ENCODE measurements around the gene WASF2. TPM values are rescaled to one million over a fixed set of nuclear protein-coding genes. Genes with fewer than 3 reads are reported as not detected.
"Not testable (repeated sequence)": the region's sequence is repeated elsewhere in the genome, so short reads cannot be mapped to it uniquely, and the experiment has no call there.

WASF2 gene
- total RNA-seq, 1 donor from 2014 or later, result 70.4 TPM

GRCh38 chr1:27438621-27439061 lies 51.3 kb downstream of the WASF2 start:
- H3K36me3 ChIP-seq, result peaks cover 5 to 10% of the 10 kb centered on the region in 2 donors
- H3K4me3 ChIP-seq, result no peak overlapping the region
- H3K9me3 ChIP-seq, result no peaks in the 10 kb centered on the region
- intact Hi-C loops (cut with DNase I), result no loop called here
- TF ChIP-seq CTCF (IDR thresholded peaks at IDR 0.05), result no peak
- peak overlapping the region in 1 of 2 donors; percentile 85 for H3K27ac ChIP-seq
- DNase-seq (ENCODE audit: low spot score in 2 of 2), result no peak
- H3K4me1 ChIP-seq, result peaks cover 6 to 53% of the 10 kb centered on the region in 2 donors
- no peaks in the 10 kb centered on the region for H3K27me3 ChIP-seq

DNA sequence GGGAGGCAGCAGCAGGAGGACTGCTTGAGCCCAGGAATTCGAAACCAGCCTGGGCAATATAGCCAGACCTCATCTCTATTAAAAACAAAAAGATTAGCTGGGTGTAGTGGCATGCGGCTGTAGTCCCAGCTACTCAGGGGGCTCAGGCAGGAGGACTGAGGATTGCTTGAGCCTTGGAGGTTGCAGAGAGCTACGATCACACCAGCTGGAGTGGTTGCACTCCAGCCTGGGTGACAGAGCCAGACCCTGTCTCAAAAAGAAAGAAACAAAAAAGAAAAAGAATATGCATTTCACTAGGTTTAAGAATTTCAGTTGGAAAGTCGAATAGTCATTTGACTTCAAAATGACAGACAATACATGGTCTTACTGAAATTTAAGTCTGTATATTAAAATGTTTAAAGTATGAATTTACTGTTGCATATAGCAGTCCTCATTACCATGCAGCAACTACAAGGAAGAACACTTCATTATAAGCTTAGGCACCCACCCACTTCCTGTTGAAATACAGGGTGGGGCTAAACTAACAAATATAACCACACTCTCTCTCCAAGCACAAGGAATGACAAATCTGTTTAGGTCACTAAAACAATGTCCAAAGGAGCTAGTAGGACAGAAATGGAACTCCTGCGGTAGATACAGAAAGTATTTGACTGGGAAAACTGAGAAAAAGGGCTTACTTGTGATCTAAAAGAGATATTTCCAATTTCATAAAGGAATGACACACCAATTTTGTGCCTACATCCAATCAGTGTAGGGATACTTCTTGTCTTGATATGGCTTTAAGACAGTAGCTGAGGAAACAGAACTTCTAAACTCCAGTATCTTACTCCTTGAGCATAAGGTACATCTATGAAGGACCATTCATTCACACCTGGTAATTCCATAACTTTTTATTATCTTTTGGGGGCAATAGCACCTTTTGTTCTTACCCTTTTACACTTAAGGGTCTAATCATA lies 53.5 kb downstream of the WASF2 start:
- H3K36me3 ChIP-seq, result peaks cover 5 to 10% of the 10 kb centered on the region in 2 donors
- H3K4me1 ChIP-seq, result peaks cover 8 to 69% of the 10 kb centered on the region in 2 donors
- DNase-seq (ENCODE audit: low spot score in 2 of 2), result no peak
- H3K9me3 ChIP-seq, result no peaks in the 10 kb centered on the region
- peak overlapping the region; percentile 22 to 33 for H3K4me3 ChIP-seq
- TF ChIP-seq CTCF (IDR thresholded peaks at IDR 0.05), result no peak
- H3K27me3 ChIP-seq, result no peaks in the 10 kb centered on the region
- intact Hi-C loops (cut with DNase I), result no loop called here
- peak overlapping the region; percentile 69 to 85 for H3K27ac ChIP-seq

GRCh38 chr1:27435566-27436203 lies 54.3 kb downstream of the WASF2 start:
- H3K36me3 ChIP-seq, result peaks cover 5% of the 10 kb centered on the region in 2 donors
- peaks cover 14 to 77% of the 10 kb centered on the region in 2 donors for H3K4me1 ChIP-seq
- peak overlapping the region; percentile 69 to 85 for H3K27ac ChIP-seq
- no peaks in the 10 kb centered on the region for H3K27me3 ChIP-seq
- intact Hi-C loops (cut with DNase I), result no loop called here
- peak overlapping the region; percentile 22 to 33 for H3K4me3 ChIP-seq
- no peak for DNase-seq (ENCODE audit: low spot score in 2 of 2)
- TF ChIP-seq CTCF (IDR thresholded peaks at IDR 0.05), result no peak
- no peaks in the 10 kb centered on the region for H3K9me3 ChIP-seq

DNA sequence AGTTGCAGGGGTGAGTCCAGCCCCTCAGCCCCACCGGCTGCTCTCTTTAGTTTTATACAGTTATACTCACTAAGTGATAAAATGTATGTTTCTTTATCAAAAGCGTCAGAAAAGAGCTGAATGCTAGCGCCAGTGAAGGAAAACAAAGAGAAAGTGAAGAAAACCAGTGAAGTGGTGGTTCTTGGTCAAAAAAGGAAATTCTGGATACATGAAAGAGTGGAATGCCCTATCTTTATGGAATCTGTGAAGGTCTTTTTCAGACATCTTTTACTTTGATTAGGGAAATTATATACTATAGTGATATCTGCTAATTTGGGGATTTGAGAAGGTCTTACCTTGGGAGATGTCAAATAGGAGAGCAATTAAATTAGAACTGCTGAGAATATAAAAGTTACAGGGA lies 56.3 kb downstream of the WASF2 start:
- no peak for TF ChIP-seq CTCF (IDR thresholded peaks at IDR 0.05)
- no peaks in the 10 kb centered on the region for H3K9me3 ChIP-seq
- intact Hi-C loops (cut with DNase I), result loop anchor here (5.0 kb wide), 1 partner anchor 109 kb away; no protein-coding TSS in a partner anchor
- no peaks in the 10 kb centered on the region for H3K27me3 ChIP-seq
- H3K4me1 ChIP-seq, result peaks cover 29 to 93% of the 10 kb centered on the region in 2 donors
- H3K27ac ChIP-seq, result peak overlapping the region; percentile 69 to 85
- DNase-seq (ENCODE audit: low spot score in 2 of 2), result no peak
- no peak overlapping the region for H3K4me3 ChIP-seq
- H3K36me3 ChIP-seq, result no peaks in the 10 kb centered on the region

- not testable (repeated sequence) for H3K9me3 ChIP-seq, H3K4me3 ChIP-seq, H3K27me3 ChIP-seq, H3K36me3 ChIP-seq
- intact Hi-C loops (cut with DNase I), result loop anchor here (5.0 kb wide), 1 partner anchor 110 kb away; no protein-coding TSS in a partner anchor
- DNase-seq (ENCODE audit: low spot score in 2 of 2), result peak in 1 of 2 donors; percentile 57
- Histone ChIP-seq H3K27ac (peak overlapping the region; percentile 38 to 69), H3K4me1 (peaks cover 32 to 90% of the 10 kb centered on the region in 2 donors)
Measured at GRCh38 chr1:27432725-27433124, 57.2 kb downstream of the WASF2 start.

- peak overlapping the region; percentile 74 to 78 for H3K27ac ChIP-seq
- no peaks in the 10 kb centered on the region for H3K9me3 ChIP-seq
- no peaks in the 10 kb centered on the region for H3K27me3 ChIP-seq
- H3K4me3 ChIP-seq, result peak overlapping the region in 1 of 2 donors; percentile 11
- intact Hi-C loops (cut with DNase I), result loop anchor here (5.0 kb wide), 1 partner anchor 111 kb away; no protein-coding TSS in a partner anchor
- DNase-seq (ENCODE audit: low spot score in 2 of 2), result no peak
- TF ChIP-seq CTCF (IDR thresholded peaks at IDR 0.05), result no peak
- peaks cover 0 to 13% of the 10 kb centered on the region in 2 donors for H3K36me3 ChIP-seq
- H3K4me1 ChIP-seq, result peaks cover 39 to 87% of the 10 kb centered on the region in 2 donors
Measured at GRCh38 chr1:27431601-27431940, 58.4 kb downstream of the WASF2 start.
